BE2C (cell line): ENCODE results near the gene TNFAIP8L1.

ENCODE experiments used
- DNase-seq: peaks from one replicate; pipeline ENCODE4 v3.0.0-alpha.2; 2020
- H3K27me3 ChIP-seq: fragments of 250-450 bp; sonication (Bioruptor Pico); 2 replicates; pipeline ENCODE4 v1.5.1; 2020; ENCODE audit warnings: mild to moderate bottlenecking
- H3K36me3 ChIP-seq: fragments of 250-450 bp; sonication (Bioruptor Pico); 2 replicates; pipeline ENCODE4 v1.5.1; 2020; ENCODE audit warnings: mild to moderate bottlenecking
- H3K4me1 ChIP-seq: fragments of 250-450 bp; sonication (Bioruptor Pico); 2 replicates; pipeline ENCODE4 v1.5.1; 2020
- H3K4me3 ChIP-seq: 2 replicates; pipeline ENCODE4 v1.5.1; 2011; ENCODE audit warnings: low read depth, low read length
- H3K9me3 ChIP-seq: fragments of 250-450 bp; sonication (Bioruptor Pico); 2 replicates; pipeline ENCODE4 v1.5.1; 2020
- CTCF ChIP-seq: IDR thresholded peaks from 2 replicates; pipeline ENCODE4 v1.5.1; 2012; ENCODE audit warnings: mild to moderate bottlenecking, low read depth, low read length

TNFAIP8L1 gene

GRCh38 chr19:4619668-4620294 is 19.5 kb upstream of the TNFAIP8L1 start:
- Histone ChIP-seq H3K36me3 (no peaks in the 10 kb centered on the region), H3K27me3 (no peaks in the 10 kb centered on the region; the same call in 1 of the 2 replicates), H3K4me1 (peaks cover 4% of the 10 kb centered on the region; the same call in 1 of the 2 replicates), H3K4me3 (no peak overlapping the region), H3K9me3 (no peaks in the 10 kb centered on the region)
- TF ChIP-seq CTCF = no peak
- no peak for DNase-seq

GRCh38 chr19:4620675-4621074 is 18.6 kb upstream of the TNFAIP8L1 start:
- Histone ChIP-seq H3K27me3 (no peaks in the 10 kb centered on the region; the same call in 1 of the 2 replicates), H3K36me3 (no peaks in the 10 kb centered on the region), H3K4me3 (no peak overlapping the region), H3K9me3 (no peaks in the 10 kb centered on the region), H3K4me1 (peaks cover 4% of the 10 kb centered on the region; the same call in 1 of the 2 replicates)
- TF ChIP-seq CTCF = no peak
- peak; percentile 34 for DNase-seq

GRCh38 chr19:4622695-4623421 is 16.5 kb upstream of the TNFAIP8L1 start:
- Histone ChIP-seq H3K4me3 (no peak overlapping the region), H3K27me3 (no peaks in the 10 kb centered on the region), H3K9me3 (no peaks in the 10 kb centered on the region), H3K4me1 (peaks cover 4% of the 10 kb centered on the region; the same call in 1 of the 2 replicates), H3K36me3 (no peaks in the 10 kb centered on the region)
- DNase-seq = peak; percentile 56
- peak; percentile 42 for TF ChIP-seq CTCF

- Histone ChIP-seq H3K9me3 (no peaks in the 10 kb centered on the region), H3K4me3 (no peak overlapping the region), H3K27me3 (no peaks in the 10 kb centered on the region), H3K36me3 (no peaks in the 10 kb centered on the region), H3K4me1 (peaks cover 4% of the 10 kb centered on the region; the same call in 1 of the 2 replicates)
- DNase-seq = no peak
- TF ChIP-seq CTCF = no peak
These were observed 15.0 kb upstream of the TNFAIP8L1 start for GRCh38 chr19:4624301-4624700.

- peak; percentile 60 for TF ChIP-seq CTCF
- no peaks in the 10 kb centered on the region for H3K36me3 ChIP-seq
- H3K4me3 ChIP-seq = no peak overlapping the region
- H3K9me3 ChIP-seq = no peaks in the 10 kb centered on the region
- peak; percentile 32 for DNase-seq
- H3K4me1 ChIP-seq = peaks cover 4% of the 10 kb centered on the region; the same call in 1 of the 2 replicates
- H3K27me3 ChIP-seq = no peaks in the 10 kb centered on the region
These were observed 14.5 kb upstream of the TNFAIP8L1 start for GRCh38 chr19:4624733-4625362.
